NK-92 treated with Interleukin-12 subunit alpha and Interleukin-12 subunit beta, amount 100 ng/mL, for 24 hours (cell line): Measurements from ENCODE around the gene OGA.

Experiments
- DNase-seq: peaks from one replicate; lab custom pipeline; 2025; lab: John Stamatoyannopoulos, UW

Gene OGA

DNA sequence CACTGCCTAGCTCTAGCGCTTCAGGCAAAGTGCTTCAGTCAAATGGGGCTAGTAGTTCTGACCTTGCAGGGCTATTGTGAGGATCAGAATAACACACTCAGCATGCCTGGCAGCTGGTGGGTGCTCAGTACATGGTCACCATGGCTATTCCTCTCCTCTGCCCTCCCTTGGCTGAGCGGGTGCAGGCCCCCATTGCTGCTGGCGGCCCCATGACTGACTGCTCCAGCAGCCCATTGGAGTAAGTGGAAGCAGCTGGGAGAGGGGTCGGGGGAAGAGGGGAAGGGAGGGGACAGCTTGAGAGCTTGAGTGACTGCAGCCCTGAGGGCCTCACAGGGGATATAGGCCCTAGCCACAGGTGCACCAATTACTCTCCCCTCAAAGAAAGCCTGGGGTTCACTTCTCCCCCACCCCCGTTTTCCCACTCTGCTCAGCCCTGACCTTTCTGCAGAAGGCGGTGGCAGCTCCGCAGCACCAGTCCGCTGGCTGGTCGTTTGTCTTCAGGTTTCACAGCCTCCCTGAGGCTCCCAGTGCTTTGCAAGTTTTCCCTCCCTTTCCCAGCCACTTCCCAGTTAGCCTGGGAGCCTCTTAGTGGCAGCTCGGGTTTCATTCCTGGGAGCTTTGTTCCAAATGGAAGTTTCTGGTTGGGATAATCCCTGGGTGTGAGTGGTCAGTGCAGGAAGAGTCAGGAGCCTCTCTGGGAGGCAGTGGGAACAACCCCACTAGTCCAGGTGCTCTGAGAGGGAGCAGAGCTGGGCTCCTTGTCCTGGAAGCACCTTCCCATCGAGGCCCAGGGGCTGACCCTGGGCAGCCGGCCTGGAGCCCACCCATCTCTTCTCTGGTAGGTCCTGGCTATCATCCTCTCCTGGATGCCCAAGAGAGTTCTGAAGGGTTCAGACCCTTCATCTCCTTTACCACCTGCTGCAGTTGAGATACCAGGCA, 58.7 kb downstream of the OGA start:
- no peak for DNase-seq

- no peak for DNase-seq
Measured at GRCh38 chr10:101758858-101759257, 59.4 kb downstream of the OGA start.

GRCh38 chr10:101752241-101752640, 66.0 kb downstream of the OGA start:
- DNase-seq: no peak

DNA sequence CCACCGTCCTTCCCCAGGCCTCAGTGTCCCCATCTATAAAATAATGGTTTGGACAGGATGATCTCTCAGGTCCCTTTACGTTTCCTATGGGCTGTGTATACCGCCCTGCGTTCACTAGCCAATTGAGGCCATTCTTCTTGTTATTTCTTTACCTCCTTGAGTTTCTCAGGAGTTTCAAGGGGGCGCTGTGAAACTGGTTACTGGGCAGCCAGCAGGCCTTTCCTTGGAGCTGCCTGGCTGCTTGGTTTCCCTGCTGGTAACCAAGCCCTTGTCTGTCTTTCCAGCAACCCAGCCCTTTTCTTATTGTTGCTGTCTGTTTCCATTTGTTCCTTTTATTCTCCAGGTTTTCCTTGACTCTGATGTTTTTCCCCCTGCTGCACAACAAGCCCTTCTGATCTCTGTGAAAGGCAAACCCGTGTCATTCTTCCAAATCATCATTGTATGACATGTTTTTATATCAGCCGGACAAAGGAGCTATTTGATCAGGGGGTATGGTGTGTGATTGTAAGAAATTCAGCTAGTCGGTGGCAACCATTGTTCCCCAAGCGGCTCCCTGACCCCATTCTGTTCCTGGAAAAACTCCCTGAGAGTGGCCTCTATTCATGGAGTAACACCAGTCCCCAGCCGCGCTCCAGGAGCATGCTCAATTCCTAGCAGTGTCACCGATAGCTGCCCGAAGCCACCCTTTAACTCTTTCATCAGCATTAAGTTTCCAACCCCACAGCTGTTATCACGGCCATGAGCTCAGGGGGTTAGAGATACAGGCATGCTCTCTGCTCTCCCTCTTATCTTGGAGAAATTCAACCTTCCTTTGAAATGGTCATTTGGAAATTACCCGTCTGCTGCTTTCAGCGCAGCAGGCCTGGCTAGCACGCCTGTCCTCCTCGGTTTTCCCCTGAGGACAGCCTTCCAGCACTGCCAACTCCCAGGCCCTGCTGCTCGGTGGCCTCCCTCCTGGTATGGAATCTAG, 68.9 kb downstream of the OGA start:
- DNase-seq: no peak

DNA sequence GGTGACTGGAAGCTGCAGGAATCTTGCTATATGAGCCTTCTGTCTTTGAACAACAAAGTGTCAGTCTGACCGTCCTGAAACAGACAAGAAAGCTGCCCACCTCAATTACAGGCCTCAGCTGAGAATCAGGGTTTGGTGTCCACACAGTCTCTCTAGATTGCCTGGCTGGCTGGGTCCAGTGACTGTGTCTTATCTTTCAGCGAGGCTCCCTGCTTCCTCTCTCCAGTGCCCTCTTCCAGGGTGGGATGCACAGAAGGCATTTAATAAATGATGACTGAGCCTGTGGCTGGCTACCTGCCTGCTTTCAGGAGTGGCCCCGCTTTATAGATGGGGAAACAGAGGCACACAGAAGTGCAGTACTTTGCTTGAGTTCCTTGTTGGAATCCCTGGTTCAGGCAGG, 69.7 kb downstream of the OGA start:
- DNase-seq: no peak

- DNase-seq: no peak
Measured at GRCh38 chr10:101745074-101745696, 73.1 kb downstream of the OGA start.

DNA sequence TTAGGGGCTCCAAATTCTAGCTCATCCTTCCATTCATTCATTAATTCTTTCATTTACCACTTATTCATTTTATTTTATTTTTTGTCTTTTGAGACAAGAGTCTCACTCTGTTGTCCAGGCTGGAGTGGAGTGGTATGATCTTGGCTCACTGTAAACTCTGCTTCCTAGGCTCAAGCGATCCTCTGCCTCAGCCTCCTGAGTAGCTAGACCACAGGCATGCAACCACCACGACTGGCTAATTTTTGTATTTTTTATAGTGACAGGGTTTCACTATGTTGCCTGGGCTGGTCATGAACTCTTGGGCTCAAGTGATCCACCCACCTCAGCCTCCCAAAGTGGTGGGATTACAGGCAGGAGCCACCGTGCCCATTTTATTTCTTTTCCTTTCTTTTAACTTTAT, 74.0 kb downstream of the OGA start:
- DNase-seq: no peak

GRCh38 chr10:101741938-101742337, 76.3 kb downstream of the OGA start:
- no peak for DNase-seq

DNA sequence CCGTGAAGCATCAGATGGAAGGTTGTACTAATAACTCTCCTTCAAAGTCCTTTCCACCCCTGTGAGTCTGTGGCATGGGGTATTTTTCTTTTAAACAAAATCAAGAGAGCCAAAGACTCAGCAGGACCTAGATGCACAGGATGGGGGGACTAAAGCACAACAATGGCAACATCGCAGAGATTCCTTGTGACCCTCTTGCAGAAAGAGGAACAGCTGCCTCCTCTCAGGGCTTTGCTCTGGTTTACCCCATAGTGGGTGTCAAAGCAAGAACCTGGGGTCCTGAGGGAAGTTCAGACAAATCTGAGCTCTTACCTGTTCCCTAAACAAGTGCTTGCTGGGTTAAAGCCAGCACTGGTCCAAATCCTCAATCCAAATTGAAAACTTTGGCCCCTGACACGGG, 81.6 kb downstream of the OGA start:
- DNase-seq: no peak
